GM21737 (cell line): ENCODE results near the gene CYP24A1.

Experiments used
- ATAC-seq: cut with Tn5 transposase; IDR thresholded peaks from one replicate; pipeline ENCODE4 v1.9.1; 2021; ENCODE audit warnings: mild to moderate bottlenecking, moderate library complexity; ENCODE audit not compliant: unreplicated experiment

The CYP24A1 gene

GRCh38 chr20:54177378-54177777 is 3.6 kb upstream of the CYP24A1 start:
- no peak for ATAC-seq

DNA sequence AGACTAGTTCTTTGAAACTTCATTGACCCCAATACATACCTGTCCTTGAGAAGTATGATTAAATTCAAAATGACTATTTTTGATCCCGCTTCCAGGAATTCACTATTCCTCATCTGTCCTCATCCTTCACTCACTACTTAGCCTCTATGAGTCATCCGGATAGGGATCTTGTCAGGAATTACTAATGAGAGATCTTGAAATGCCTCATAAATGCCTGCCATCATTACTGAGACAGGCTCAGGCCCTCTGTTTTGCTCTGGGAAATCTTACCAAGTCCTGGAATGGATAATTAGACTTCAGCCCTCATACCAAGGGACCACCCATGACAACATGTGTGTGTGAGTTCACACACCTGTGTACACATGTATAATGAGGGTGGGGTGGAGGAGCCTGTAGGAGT is 2.8 kb upstream of the CYP24A1 start:
- no peak for ATAC-seq

- no peak for ATAC-seq
Measured at GRCh38 chr20:54174457-54175175, 830 bp upstream of the CYP24A1 start.

- ATAC-seq = no peak
Measured at GRCh38 chr20:54172856-54173652, 732 bp downstream of the CYP24A1 start.

DNA sequence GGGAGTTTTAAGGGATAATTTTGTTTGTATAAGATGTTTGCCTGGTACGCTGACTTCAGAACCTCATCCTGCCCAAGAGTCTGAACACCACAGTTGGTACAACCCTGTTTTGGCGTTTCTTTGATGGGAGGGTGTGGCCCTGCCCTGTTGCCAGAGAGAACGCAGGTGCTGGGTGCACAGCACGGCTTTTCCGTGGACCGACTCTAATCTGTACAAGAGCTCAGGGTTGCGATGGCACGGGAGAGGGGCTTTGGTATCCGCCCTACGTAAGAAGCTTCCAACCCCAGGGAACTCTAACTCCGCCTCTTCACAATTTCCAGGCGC is 1.3 kb downstream of the CYP24A1 start:
- no peak for ATAC-seq

DNA sequence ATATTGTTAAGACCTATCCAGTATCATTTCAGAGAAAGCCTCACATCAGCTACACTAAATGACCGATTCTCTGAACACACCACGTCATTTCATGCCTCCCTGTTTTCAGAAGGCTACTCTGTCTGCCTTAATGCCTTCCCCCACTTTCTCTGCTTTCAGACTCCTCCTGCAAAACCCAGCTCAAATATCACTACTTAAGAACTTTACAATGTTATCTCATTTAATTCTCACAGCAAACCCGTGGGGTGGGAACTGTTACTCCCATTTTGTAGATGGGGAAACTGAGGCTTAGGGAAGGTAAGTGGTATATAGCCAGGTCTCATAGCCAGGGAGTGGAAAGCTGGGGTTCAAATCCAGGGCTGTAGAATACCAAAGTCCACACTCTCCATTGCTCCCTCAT is 2.8 kb downstream of the CYP24A1 start:
- ATAC-seq = no peak

DNA sequence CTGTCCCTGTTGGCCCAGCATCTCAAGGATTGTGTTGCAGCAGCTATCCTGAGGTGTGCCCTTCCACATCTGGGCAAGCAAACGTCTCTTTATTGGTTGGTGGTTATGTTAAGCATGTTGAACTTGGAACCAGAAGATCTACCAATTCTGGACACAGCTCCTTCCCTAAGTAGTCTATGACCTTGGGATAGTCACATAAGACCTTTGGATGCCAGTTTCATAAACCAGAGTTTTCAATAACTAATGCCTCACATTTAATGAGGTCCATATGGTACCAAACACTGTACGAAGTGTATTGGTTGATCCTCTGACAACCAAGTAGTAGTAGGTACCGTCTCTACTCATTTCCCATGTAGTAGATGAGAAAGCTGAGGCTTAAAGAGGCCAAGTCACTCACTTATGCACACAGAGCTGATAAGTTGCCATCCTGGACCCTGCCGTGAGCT is 3.7 kb downstream of the CYP24A1 start:
- no peak for ATAC-seq

GRCh38 chr20:54168961-54169862 is 4.6 kb downstream of the CYP24A1 start:
- ATAC-seq = no peak

- ATAC-seq = no peak
Measured at GRCh38 chr20:54167909-54168872, 5.6 kb downstream of the CYP24A1 start.

GRCh38 chr20:54166987-54167662 is 6.7 kb downstream of the CYP24A1 start:
- no peak for ATAC-seq

- no peak for ATAC-seq
Measured at GRCh38 chr20:54165803-54166202, 8.0 kb downstream of the CYP24A1 start.

DNA sequence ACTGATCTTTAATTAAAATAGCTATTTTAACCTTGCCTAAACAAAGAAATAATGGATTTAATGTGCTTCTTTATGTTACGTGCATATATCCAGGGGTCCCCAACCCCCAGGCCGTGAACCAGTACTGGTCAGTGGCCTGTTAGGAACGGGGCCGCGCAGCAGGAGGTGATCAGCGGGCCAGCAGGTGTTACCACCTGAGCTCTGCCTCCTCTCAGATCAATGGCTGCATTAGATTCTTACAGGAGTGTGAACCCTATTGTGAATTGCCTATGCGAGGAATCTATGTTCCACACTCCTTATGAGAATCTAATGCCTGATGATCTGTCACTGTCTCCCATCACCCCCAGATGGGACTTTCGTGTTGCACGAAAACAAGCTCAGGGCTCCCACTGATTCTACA is 8.8 kb downstream of the CYP24A1 start:
- no peak for ATAC-seq

GRCh38 chr20:54163402-54163801 is 10.4 kb downstream of the CYP24A1 start:
- ATAC-seq = no peak

DNA sequence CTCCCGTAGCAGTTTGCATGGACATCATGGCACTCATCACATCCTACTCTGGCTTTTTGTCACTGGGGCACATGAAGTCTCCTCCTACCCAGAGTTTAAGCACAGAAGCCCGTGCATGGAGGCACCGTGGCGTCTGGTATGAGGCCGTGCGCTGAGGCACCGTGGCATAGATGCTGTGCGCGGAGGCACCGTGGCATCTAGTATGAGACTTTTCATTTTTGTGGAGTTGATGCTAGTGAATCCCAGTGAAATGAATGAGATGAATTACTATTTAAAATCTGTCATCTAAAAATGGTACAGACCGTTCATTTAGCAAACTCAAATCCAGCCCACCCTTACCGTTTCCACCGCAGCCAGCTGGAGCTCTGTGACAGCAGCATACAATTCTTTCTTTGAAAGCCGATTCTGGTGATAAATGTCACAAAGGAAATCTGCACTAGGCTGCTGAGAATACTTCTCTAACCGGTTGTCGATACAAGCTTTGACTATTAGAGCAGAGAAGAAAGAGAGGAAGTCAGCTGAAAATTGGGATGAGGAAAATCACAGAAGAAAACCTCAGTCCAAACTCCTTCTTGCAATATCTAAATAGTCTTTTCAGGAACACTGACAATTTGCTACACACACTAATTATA is 11.3 kb downstream of the CYP24A1 start:
- ATAC-seq = no peak

GRCh38 chr20:54161821-54162149 is 12.0 kb downstream of the CYP24A1 start:
- no peak for ATAC-seq

GRCh38 chr20:54161008-54161820 is 12.6 kb downstream of the CYP24A1 start:
- no peak for ATAC-seq

GRCh38 chr20:54160065-54161007 is 13.4 kb downstream of the CYP24A1 start:
- no peak for ATAC-seq
